ENCODE data around the gene SWSAP1. TPM values are rescaled to one million over a fixed set of nuclear protein-coding genes. Genes with fewer than 3 reads are reported as not detected.
A peak's percentile ranks its signal among the peaks of the same experiment; 100 is the strongest.

Gene SWSAP1
- total RNA-seq, result 1 to 10 TPM; 2.2 to 2.8 TPM
- 2.2 TPM for polyA plus RNA-seq (2013, experiment 1 of 2)
- polyA plus RNA-seq (2013, experiment 2 of 2), result 1.6 TPM
- long read RNA-seq, experiment 1, partial matches to known transcripts, result 0 of 3 reads
- long read RNA-seq, experiment 1, other reads (novel, unspliced or antisense), result 0 of 3 reads
- long read RNA-seq, experiment 2, transcript SWSAP1-201 (2 exons, 1,684 nt), result major isoform, 7 of 8 reads
- long read RNA-seq, experiment 2, partial matches to known transcripts, result 0 of 8 reads
- long read RNA-seq, experiment 2, other reads (novel, unspliced or antisense), result 1 of 8 reads
- long read RNA-seq, experiment 3, partial matches to known transcripts, result 0 of 4 reads
- long read RNA-seq, experiment 3, other reads (novel, unspliced or antisense), result 1 of 4 reads
- long read RNA-seq, experiment 4, transcript SWSAP1-201 (2 exons, 1,684 nt), result major isoform, 13 of 17 reads
- long read RNA-seq, experiment 4, partial matches to known transcripts, result 0 of 17 reads
- long read RNA-seq, experiment 4, other reads (novel, unspliced or antisense), result 4 of 17 reads

- TF ChIP-seq CTCF (conservative IDR thresholded peaks at IDR 0.05), result no peak
- Mint-ChIP-seq H3K27ac (no peak within 1 kb of the TSS), H3K27me3 (ENCODE audit: insufficient read depth) (no peaks in the 10 kb centered on the region), H3K36me3 (ENCODE audit: low read depth) (peaks cover 26% of the 10 kb centered on the region), H3K9me3 (no peaks in the 10 kb centered on the region), H3K4me1 (no peaks in the 10 kb centered on the region), H3K4me3 (no peak within 1 kb of the TSS)
- peak within 1 kb of the TSS; percentile 91 for H3K27ac ChIP-seq (ENCODE audit: low read depth, low read length)
- peaks cover 13% of the 10 kb centered on the region for H3K36me3 ChIP-seq (ENCODE audit: control insufficient read depth, insufficient read depth, low read length)
- DNase-seq, result peak; percentile 99
- peak within 1 kb of the TSS; percentile 73 for H3K9ac ChIP-seq (ENCODE audit: extremely low read depth, low read length, poor library complexity, severe bottlenecking)
- H3K27me3 ChIP-seq (ENCODE audit: control insufficient read depth, insufficient read depth, low read length, poor library complexity, severe bottlenecking), result no peaks in the 10 kb centered on the region
- H3K4me1 ChIP-seq (ENCODE audit: control insufficient read depth, insufficient read depth, low read length), result peaks cover 4% of the 10 kb centered on the region
- H3K4me3 ChIP-seq (ENCODE audit: low read length), result peak within 1 kb of the TSS; percentile 81
- H3K9me3 ChIP-seq (ENCODE audit: control insufficient read depth, low read length), result no peaks in the 10 kb centered on the region
- WGBS, 2 experiments (ENCODE audit: insufficient coverage in 1 of 2, insufficient read length in 1 of 2), result 0 to 1% methylated on average over 43 to 44 of the region's 44 CpGs
Observed at GRCh38 chr19:11374433-11375142, at the start of gene SWSAP1. Gene SWSAP1 (plus strand): TSS chr19:11374666. CDS start chr19:11374681, 15 bp downstream.

- Histone ChIP-seq H3K27ac (ENCODE audit: low read depth, low read length) (no peak overlapping the region), H3K36me3 (ENCODE audit: control insufficient read depth, insufficient read depth, low read length) (peaks cover 4% of the 10 kb centered on the region), H3K4me3 (ENCODE audit: low read length) (no peak overlapping the region), H3K9ac (ENCODE audit: extremely low read depth, low read length, poor library complexity, severe bottlenecking) (no peak overlapping the region), H3K27me3 (ENCODE audit: control insufficient read depth, insufficient read depth, low read length, poor library complexity, severe bottlenecking) (no peaks in the 10 kb centered on the region), H3K4me1 (ENCODE audit: control insufficient read depth, insufficient read depth, low read length) (peaks cover 7% of the 10 kb centered on the region), H3K9me3 (ENCODE audit: control insufficient read depth, low read length) (no peaks in the 10 kb centered on the region)
- peaks cover 11% of the 10 kb centered on the region for H3K9me3 Mint-ChIP-seq
- no peak for TF ChIP-seq CTCF (conservative IDR thresholded peaks at IDR 0.05)
- H3K27me3 Mint-ChIP-seq (ENCODE audit: insufficient read depth), result no peaks in the 10 kb centered on the region
- peaks cover 15% of the 10 kb centered on the region for H3K4me1 Mint-ChIP-seq
- 94 to 95% methylated on average over 5 to 17 of the region's 17 CpGs for WGBS, 2 experiments (ENCODE audit: insufficient coverage in 1 of 2, insufficient read length in 1 of 2)
- H3K36me3 Mint-ChIP-seq (ENCODE audit: low read depth), result peaks cover 23% of the 10 kb centered on the region
- H3K27ac Mint-ChIP-seq, result no peak overlapping the region
- no peak overlapping the region for H3K4me3 Mint-ChIP-seq
- no peak for DNase-seq
Observed at GRCh38 chr19:11324748-11325389, 49.6 kb upstream of the SWSAP1 start.

GRCh38 chr19:11325544-11325943 lies 48.9 kb upstream of the SWSAP1 start:
- Mint-ChIP-seq H3K9me3 (peaks cover 10% of the 10 kb centered on the region), H3K4me1 (peaks cover 15% of the 10 kb centered on the region), H3K27ac (no peak overlapping the region), H3K36me3 (ENCODE audit: low read depth) (peaks cover 28% of the 10 kb centered on the region), H3K27me3 (ENCODE audit: insufficient read depth) (no peaks in the 10 kb centered on the region), H3K4me3 (no peak overlapping the region)
- H3K9ac ChIP-seq (ENCODE audit: extremely low read depth, low read length, poor library complexity, severe bottlenecking), result no peak overlapping the region
- no peak overlapping the region for H3K27ac ChIP-seq (ENCODE audit: low read depth, low read length)
- H3K4me3 ChIP-seq (ENCODE audit: low read length), result no peak overlapping the region
- H3K27me3 ChIP-seq (ENCODE audit: control insufficient read depth, insufficient read depth, low read length, poor library complexity, severe bottlenecking), result no peaks in the 10 kb centered on the region
- no peak for TF ChIP-seq CTCF (conservative IDR thresholded peaks at IDR 0.05)
- DNase-seq, result no peak
- peaks cover 7% of the 10 kb centered on the region for H3K4me1 ChIP-seq (ENCODE audit: control insufficient read depth, insufficient read depth, low read length)
- H3K36me3 ChIP-seq (ENCODE audit: control insufficient read depth, insufficient read depth, low read length), result peaks cover 8% of the 10 kb centered on the region
- WGBS, 2 experiments (ENCODE audit: insufficient coverage in 1 of 2, insufficient read length in 1 of 2), result 89 to 97% methylated on average over 3 to 7 of the region's 7 CpGs
- H3K9me3 ChIP-seq (ENCODE audit: control insufficient read depth, low read length), result no peaks in the 10 kb centered on the region
